HepG2 (cell line): ENCODE results near the gene EGFR. TPM values are rescaled to one million over a fixed set of nuclear protein-coding genes. Genes with fewer than 3 reads are reported as not detected.

Experiments
- AHDC1 ChIP-seq: sonication (generic); formaldehyde crosslinking; IDR thresholded peaks from 2 replicates; pipeline ENCODE4 v1.5.1; 2020; ENCODE audit warnings: mild to moderate bottlenecking, missing genetic modification reagents, borderline replicate concordance
- DBP ChIP-seq: sonication (generic); formaldehyde crosslinking; IDR thresholded peaks from 2 replicates; pipeline ENCODE4 v1.4.0; 2020; ENCODE audit warnings: missing genetic modification reagents; ENCODE audit errors: not compliant biosample characterization
- HCFC1 ChIP-seq: fragments of 150-350 bp; IDR thresholded peaks from 2 replicates; pipeline ENCODE4 v1.6.1; 2014; ENCODE audit warnings: low read depth, low read length
- MXD4 ChIP-seq: IDR thresholded peaks from 2 replicates; pipeline ENCODE4 v1.6.1; 2016; ENCODE audit warnings: mild to moderate bottlenecking, missing biosample characterization, missing genetic modification reagents
- RFXAP ChIP-seq: sonication (generic); formaldehyde crosslinking; IDR thresholded peaks from 2 replicates; pipeline ENCODE4 v1.4.0; 2020; ENCODE audit warnings: missing genetic modification reagents, borderline replicate concordance
- SAP130 ChIP-seq: IDR thresholded peaks from 2 replicates; pipeline ENCODE4 v1.6.1; 2016; ENCODE audit warnings: low read depth
- STAT5B ChIP-seq: sonication (generic); formaldehyde crosslinking; IDR thresholded peaks from 2 replicates; pipeline ENCODE4 v1.4.0; 2020; ENCODE audit warnings: missing genetic modification reagents
- SYNCRIP ChIP-seq: fragments of 200-400 bp; formaldehyde crosslinking; IDR thresholded peaks from 2 replicates; pipeline ENCODE4 v1.6.1; 2018; ENCODE audit warnings: mild to moderate bottlenecking, low read depth, low read length; ENCODE audit not compliant: insufficient read depth
- ZBTB10 ChIP-seq: sonication (generic); formaldehyde crosslinking; IDR thresholded peaks from 2 replicates; pipeline ENCODE4 v1.4.0; 2020; ENCODE audit warnings: missing genetic modification reagents, borderline replicate concordance
- ZBTB4 ChIP-seq: sonication (generic); formaldehyde crosslinking; IDR thresholded peaks from 2 replicates; pipeline ENCODE4 v1.4.0; 2020; ENCODE audit warnings: missing genetic modification reagents, mild to moderate bottlenecking, borderline replicate concordance
- ZEB1 ChIP-seq: IDR thresholded peaks from 2 replicates; pipeline ENCODE4 v1.6.1; 2012; ENCODE audit warnings: mild to moderate bottlenecking, low read depth, inconsistent platforms; ENCODE audit not compliant: insufficient replicate concordance
- ZKSCAN1 ChIP-seq: fragments of 150-350 bp; IDR thresholded peaks from 2 replicates; pipeline ENCODE4 v1.6.1; 2014; ENCODE audit warnings: low read length
- ZNF12 ChIP-seq: sonication (generic); formaldehyde crosslinking; IDR thresholded peaks from 2 replicates; pipeline ENCODE4 v1.5.0; 2020; ENCODE audit warnings: missing genetic modification reagents
- ZNF205 ChIP-seq: IDR thresholded peaks from 2 replicates; pipeline ENCODE4 v1.6.1; 2018; ENCODE audit warnings: missing biosample characterization, missing genetic modification reagents
- ZNF44 ChIP-seq: sonication (generic); formaldehyde crosslinking; IDR thresholded peaks from 2 replicates; pipeline ENCODE4 v1.5.1; 2020; ENCODE audit warnings: mild to moderate bottlenecking, missing genetic modification reagents
- ZNF792 ChIP-seq: IDR thresholded peaks from 2 replicates; pipeline ENCODE4 v1.6.1; 2016
- polyA plus RNA-seq, 8 experiments: library from polyadenylated mRNA; depleted of rRNA in 3 of 8; stranded (reverse) in 7 of 8; unstranded in 1 of 8; fragments of >200 nt; fragmentation: Illumina TruSeq in 4 of 8; extraction: Trizol in 4 of 8; gene quantifications; 2 replicates each; pipeline versions ENCODE4 v1.2.1 to v1.2.3, GENCODE V29; 2011 to 2016; ENCODE audit warnings: low read depth in 4 of 8, missing spikeins in 1 of 8, mixed read lengths in 1 of 8; ENCODE audit not compliant: insufficient read depth in 1 of 8
- total RNA-seq, 5 experiments: library from RNA; depleted of rRNA; stranded (reverse); fragments of >200 nt; fragmentation: Illumina TruSeq; extraction: Trizol; gene quantifications; 2 replicates each; pipeline ENCODE4 v1.2.3, GENCODE V29; 2016; ENCODE audit warnings: low read depth in 1 of 5

The EGFR gene
- total and polyA plus RNA-seq, 2 of the 13 experiments (the other 11 are each of a cell fraction or from before 2014, with no cell fraction given), result 7.0 to 10.0 TPM

- TF ChIP-seq ZBTB10, result no peak
- TF ChIP-seq AHDC1 (CRISPR knock-in tag), result no peak
- no peak for TF ChIP-seq SYNCRIP
- no peak for TF ChIP-seq ZNF44
- TF ChIP-seq MXD4 (CRISPR knock-in tag), result no peak
- no peak for TF ChIP-seq DBP
- peak; percentile 31; the same call in 1 of the 2 replicates for TF ChIP-seq SAP130 (CRISPR knock-in tag)
- TF ChIP-seq ZBTB4 (CRISPR knock-in tag), result peak; percentile 52; the same call in 1 of the 2 replicates
- TF ChIP-seq ZNF12 (CRISPR knock-in tag), result 0 out of 2 replicates have a peak, but pooled peaks have one; percentile 45
- TF ChIP-seq ZEB1, result no peak
- TF ChIP-seq STAT5B (CRISPR knock-in tag), result no peak
- no peak for TF ChIP-seq ZKSCAN1
- no peak for TF ChIP-seq HCFC1
- TF ChIP-seq ZNF792, result no peak
- no peak for TF ChIP-seq ZNF205 (CRISPR knock-in tag)
- TF ChIP-seq RFXAP (CRISPR knock-in tag), result no peak
These were observed 55.2 kb downstream of the EGFR start (continued) for GRCh38 chr7:55073976-55074528.
